Measurements from ENCODE around the gene SETDB2.

Gene SETDB2, protein sequence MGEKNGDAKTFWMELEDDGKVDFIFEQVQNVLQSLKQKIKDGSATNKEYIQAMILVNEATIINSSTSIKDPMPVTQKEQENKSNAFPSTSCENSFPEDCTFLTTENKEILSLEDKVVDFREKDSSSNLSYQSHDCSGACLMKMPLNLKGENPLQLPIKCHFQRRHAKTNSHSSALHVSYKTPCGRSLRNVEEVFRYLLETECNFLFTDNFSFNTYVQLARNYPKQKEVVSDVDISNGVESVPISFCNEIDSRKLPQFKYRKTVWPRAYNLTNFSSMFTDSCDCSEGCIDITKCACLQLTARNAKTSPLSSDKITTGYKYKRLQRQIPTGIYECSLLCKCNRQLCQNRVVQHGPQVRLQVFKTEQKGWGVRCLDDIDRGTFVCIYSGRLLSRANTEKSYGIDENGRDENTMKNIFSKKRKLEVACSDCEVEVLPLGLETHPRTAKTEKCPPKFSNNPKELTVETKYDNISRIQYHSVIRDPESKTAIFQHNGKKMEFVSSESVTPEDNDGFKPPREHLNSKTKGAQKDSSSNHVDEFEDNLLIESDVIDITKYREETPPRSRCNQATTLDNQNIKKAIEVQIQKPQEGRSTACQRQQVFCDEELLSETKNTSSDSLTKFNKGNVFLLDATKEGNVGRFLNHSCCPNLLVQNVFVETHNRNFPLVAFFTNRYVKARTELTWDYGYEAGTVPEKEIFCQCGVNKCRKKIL
- 13.0 to 134 (median 80.5) reads per million in 18 experiments for total RNA-seq

DNA sequence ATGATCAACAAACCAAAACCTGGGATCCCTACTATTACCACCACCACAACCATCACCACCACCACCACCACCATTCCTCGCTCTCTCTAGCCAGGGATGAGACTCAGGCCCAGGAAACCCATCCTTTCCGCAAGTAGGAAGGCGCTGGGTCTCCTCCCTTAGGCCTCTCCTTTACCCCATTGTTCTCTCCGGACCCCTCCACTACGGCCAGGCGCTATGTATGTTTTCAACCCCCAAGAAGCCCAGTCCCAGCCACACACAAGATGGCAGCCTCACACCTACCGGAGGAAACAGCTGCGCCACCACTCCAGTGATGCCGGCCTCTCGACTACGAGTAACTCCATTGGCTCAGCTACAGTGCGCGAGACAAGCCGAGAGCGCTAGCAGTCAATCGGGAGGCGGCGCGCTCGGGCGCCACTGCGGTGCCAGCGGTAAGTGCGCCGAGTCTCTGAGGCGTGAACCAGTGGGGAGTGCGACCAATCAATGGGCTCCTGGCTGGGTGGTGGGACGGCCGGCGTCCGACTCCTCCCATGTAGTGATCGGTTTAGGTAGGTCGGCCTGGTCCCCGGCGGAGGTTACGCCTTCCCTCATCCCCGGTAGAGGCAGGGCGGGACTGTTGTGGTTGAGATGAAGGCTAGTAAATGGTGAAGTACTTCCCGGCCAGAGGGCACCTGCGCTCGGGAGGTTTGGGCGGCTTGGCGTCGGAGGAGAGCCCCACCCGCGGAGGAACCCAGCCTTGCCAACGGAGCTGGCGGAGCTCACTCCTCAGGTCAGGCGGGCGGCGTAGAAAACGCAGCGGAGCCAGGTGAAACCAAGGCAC is at the start of gene SETDB2, which contains the start of gene CAB39L:
TSS of gene SETDB2 (plus strand) at position 571 of the 820 bp plus-strand sequence. CDS start 7,620 bp downstream, outside the sequence.
TSS of gene CAB39L (minus strand) at position 361 of the 820 bp plus-strand sequence. CDS start 61,154 bp downstream, outside the sequence.
- DNase-seq: peak; percentile 99

GRCh38 chr13:49395451-49395865 is 48.6 kb upstream of the SETDB2 start:
- no peak for DNase-seq

- DNase-seq: no peak
Measured at GRCh38 chr13:49395878-49396380, 48.1 kb upstream of the SETDB2 start.

DNA sequence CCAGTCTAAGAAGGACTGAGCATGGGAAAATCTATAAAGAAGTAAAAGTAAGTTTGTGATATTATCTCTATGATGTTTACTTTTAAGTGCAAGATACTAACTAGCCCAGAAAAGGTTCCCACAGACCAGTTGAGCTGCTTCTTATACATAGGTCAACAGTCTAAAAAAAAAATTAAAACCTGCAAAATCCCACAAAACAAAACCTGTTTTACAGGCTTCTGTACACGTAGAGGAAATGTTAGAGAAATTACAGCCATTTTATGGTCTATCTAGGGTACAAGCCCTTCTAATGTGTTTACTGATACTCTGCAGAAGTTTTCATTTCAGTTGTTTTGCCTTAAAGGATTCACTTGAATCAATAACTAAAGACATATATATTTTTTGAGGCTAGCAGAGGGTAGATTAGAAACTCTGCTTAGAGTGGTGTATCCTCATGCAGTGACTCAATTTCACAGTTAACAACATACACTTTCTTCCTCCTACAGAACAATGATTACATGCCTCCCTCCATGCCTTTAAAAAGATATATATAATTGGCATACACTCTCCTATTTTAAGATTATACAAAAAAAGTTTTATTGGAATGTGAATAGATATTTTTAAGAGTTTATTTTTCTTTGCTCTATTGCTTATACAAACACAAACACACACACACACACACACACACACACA is 44.1 kb upstream of the SETDB2 start:
- DNase-seq: no peak

GRCh38 chr13:49400755-49401659 is 43.1 kb upstream of the SETDB2 start:
- peak; percentile 49 to 63 for DNase-seq

- peak; percentile 52 to 55 for DNase-seq
Measured at GRCh38 chr13:49403996-49404702, 39.9 kb upstream of the SETDB2 start.

GRCh38 chr13:49404703-49405020 is 39.4 kb upstream of the SETDB2 start:
- DNase-seq: no peak

DNA sequence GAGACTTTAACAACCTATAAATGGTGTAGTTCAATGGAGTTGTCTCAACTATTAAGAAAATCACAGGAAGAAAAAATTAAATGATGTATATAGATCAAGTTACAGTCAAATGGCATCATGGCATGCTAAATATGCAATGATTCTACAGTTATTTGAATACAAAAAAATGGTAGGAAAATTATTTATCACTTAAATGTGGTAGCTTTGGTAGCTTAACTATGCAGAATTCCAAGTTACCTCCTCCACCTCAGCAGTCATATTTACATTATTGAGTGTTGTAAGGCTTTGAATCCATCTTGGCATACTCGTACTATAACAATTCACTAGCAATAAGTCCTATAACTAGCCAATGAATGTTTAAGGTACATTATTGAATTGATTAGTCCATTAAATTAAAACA is 37.0 kb upstream of the SETDB2 start:
- DNase-seq: no peak

DNA sequence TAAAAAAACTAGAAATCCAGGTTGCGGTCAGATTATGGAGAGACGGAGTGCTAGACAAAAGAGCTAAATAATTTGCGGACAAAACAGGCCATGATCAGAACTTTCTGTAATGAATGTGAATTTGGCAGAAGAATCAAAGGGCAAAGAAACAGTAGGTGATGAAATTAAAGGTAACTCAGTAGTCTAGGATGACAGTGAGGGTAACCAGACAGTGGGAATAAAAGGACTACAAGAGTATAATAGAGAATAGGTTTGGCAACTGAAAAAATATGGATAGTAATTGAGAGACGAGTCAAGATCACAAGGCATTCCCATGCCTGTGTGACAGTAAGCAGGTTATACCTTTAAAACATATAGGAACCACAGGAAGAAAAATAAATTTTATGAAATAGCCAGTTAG is 36.1 kb upstream of the SETDB2 start:
- no peak for DNase-seq

DNA sequence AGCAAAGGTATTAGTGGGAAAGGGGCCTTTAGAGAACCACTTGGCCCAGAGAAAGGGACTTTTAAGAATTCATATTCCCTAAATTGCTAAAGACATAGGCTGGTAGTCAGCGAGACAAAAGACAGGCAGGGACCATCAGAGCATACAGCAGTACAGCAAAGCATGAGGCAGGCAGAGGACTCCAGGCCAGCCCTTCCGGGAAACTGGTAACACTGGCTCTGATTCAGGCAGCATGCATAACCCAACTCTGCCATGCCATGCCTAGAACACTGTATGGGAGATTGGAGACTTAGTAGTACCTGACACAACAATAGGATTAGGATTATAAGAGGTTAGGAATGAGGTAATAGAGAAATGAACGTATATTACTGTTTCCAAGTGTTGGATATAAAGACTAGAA is 35.1 kb upstream of the SETDB2 start:
- DNase-seq: no peak

DNA sequence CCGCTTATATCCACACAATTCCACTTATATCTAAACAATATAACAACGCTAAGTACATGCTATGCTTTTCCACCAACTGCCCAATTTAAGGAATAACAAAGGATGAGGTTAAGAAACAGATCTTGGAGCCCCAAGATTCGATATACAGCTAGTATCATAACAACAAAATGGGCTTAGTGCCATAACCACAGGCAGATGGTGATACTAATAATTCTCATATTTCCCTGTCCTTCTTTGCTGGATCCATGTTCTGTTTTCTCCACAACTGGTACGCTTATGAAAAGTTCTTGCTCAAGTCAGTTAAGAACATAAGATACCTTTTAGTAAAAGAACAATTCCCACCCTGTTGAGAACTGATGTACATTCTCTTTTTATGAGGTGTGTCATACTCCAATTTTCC is 34.1 kb upstream of the SETDB2 start:
- DNase-seq: no peak

- no peak for DNase-seq
Measured at GRCh38 chr13:49410477-49410876, 33.6 kb upstream of the SETDB2 start.

DNA sequence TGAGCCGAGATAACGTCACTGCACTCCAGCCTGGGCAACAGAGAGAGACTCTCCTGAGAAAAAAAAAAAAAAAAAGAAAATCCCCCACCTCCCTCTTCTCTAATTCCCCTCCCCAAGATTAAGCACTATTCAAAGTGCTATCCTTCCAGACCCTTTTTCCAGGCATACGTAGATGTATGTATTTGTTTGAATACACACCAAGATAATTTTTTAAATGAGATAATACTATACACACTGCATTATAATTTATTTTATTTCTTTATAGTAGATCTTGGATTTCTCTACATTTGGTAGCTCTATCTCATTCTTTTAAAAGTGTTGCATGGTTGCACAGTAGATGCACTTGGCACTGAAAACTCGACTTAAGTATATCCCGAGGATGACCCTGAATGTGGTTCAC is 32.7 kb upstream of the SETDB2 start:
- no peak for DNase-seq

DNA sequence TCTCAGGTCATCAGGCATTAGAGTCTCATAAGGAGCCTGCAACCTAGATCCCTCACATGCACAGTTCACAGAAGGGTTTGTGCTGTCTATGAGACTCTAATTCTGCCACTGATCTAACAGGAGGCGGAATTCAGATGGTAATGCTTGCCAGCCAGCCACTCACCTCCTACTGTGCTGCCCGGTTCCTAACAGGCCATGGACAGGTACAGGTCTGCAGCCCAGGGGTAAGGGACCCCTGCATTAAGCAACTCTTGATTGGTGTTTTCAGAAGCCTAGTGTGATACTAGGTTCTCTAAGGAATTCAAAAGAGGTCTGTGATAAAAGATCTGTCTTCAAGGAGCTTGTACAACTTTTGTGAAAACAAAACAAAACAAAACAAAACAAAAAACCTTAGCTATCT is 31.3 kb upstream of the SETDB2 start:
- DNase-seq: no peak

- peak; percentile 12 to 19 for DNase-seq
Measured at GRCh38 chr13:49417161-49417560, 26.9 kb upstream of the SETDB2 start.

- DNase-seq: peak; percentile 40 to 64
Measured at GRCh38 chr13:49418206-49418605, 25.9 kb upstream of the SETDB2 start.

- DNase-seq: peak; percentile 79 to 94
Measured at GRCh38 chr13:49419276-49419675, 24.8 kb upstream of the SETDB2 start.

GRCh38 chr13:49421391-49421790 is 22.7 kb upstream of the SETDB2 start:
- peak; percentile 74 to 76 for DNase-seq

GRCh38 chr13:49424011-49424560 is 20.0 kb upstream of the SETDB2 start:
- peak; percentile 74 to 79 for DNase-seq

All from inflammatory macrophage (primary cell).